NCI-H2029 treated with DMSO at 0.1 percent for 48 hours (cell line): ENCODE results near the gene SIK3.

ENCODE experiments used
- DNase-seq: peaks from one replicate; lab custom pipeline; 2025; lab: John Stamatoyannopoulos, UW

The SIK3 gene

DNA sequence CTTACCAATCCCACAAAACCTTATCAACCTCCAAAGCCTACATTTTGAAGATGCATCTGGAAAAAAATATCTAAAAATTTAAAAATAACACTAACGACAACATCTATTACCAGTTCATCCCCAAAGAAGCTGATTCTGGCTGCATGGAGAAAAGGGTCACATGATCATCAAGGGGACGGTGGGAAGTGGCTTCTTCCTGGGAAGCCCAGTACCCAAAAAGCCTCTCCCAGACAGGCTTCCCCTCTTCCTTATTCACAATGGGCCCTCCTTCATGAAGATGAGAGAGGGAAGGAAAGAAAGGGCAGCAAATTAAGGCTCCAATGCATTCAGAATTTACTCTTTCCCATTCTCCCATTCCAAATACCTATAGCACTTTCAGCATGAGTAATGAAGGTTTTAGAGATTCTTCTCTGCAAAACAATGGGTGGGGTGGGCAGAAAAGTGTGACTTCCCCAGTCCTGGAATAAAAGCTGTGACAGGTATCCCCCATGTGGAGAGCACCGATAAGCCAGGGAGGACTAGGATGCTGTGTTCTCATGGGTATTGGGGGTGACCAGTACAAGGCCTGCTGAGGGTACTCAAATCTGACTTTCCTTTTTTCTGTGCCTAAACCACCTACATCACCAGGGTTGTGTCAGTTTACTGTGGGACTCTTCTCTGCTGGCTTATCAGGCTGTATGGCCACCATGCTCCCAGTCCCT lies 88.2 kb downstream of the SIK3 start:
- DNase-seq = no peak

DNA sequence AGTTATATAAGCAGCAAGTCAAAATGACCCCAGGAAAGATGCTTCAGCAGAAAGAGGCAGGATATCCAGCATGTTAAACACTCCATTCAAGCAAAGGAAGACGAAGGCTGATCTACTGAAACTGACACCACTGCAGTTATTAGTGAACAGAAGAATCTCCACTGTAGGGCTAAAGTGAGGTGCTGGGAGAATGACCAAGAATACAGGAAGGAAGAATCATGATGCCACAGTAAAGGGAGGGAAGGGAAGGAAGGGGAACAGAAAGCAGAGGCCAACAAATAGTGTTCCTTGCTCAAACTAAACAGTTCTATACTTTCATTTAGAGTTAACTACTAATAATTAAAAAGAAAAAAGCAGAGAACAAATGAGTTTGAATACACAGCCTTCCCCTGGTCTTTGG lies 92.5 kb downstream of the SIK3 start:
- no peak for DNase-seq

DNA sequence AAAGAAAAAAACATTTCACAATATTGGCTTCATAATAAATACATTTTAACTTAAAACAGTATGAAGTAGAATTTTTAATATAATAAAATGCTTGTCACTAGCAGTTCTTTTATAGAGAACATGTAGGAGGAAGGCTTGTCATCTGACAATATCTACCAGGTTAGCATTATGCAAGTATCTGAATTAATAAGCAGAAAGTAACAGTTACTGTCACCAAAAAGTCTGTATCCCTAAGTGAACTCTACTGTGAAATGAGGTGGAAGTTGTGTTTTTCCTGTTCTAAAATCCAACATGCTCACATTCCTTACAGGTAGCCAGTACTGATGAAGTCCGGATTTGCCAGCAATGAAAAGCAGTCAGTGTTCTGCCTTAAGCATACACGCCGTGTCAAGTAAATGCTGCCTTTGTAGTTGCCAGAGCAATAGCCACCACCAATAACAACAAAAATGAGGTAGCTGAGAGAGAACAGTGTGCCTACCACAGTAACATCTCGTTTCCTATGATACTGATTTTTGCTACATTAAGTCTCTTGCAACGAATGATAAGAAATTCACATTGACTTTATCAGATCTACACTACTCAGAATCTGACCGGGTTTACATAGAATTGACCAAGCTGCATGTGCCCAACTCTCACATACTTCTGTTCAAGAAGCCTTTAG lies 95.5 kb downstream of the SIK3 start:
- no peak for DNase-seq

DNA sequence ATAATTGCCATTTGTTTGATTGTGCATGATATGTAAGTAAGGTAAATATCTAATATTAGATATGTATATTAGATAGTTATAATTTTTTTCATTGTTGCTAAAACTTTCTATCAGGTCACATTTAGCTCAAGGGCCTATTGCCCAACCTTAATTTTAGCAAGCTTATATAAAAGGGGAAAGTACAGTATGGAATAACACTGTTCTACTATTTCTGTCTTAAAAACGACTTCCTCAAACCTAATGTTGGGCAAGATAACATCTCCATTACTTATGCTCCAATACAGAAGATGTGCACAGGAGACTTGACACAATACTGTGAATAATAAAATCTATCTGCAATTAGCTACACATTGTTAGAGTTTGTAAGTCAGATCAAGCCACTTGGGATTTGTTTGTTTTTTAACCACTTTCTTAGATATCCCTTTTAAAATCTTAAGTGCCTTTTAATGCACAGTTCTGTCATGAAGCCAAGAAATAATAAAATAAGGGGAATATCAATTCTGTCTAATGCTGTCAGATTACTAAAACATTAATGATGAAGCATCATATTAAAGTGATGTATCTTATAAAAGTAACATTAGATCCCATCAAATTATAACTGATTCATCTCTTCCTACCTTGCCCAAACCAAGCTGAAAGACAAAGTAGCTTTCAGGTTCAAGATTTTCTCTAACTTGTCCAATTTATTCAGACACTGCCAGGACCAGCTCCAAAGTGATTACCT lies 98.1 kb downstream of the SIK3 start:
- DNase-seq = no peak

DNA sequence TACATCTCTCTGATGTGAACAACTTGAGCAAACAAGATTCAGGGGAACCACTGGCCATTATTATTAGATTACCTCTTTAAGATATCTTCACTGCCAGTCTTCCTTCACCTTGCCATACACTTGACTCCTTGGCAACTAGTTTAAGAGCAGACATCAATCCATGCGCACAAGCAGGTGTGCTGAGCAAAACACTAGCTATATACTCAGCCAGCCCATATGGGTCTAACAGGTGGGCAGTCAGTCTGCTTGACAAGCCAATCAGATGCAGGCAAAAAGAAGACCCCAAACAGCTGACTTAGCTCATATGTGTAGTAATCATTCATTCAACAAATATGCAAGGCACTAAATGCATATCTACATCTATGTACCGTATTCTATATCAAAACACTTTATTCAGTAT lies 101.2 kb downstream of the SIK3 start:
- no peak for DNase-seq

DNA sequence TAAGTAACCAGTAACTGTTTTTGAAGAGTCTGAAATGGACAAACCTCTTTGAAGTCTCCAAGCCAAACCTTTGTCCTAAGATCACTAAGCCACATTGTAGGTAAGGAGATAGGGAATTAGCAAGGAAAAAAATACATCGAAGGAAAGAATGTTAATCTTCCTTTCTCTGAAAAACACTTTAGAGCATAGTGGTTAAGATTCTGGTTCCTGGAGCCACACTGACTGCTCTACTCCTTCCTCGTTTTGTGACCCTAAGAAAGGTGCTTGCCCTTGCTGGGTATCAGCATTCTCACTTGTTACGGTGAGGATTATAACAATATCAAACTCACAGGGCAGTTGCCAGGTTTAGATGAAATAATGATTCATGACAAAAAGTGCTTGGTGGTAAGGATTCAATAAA lies 104.0 kb downstream of the SIK3 start:
- no peak for DNase-seq

DNA sequence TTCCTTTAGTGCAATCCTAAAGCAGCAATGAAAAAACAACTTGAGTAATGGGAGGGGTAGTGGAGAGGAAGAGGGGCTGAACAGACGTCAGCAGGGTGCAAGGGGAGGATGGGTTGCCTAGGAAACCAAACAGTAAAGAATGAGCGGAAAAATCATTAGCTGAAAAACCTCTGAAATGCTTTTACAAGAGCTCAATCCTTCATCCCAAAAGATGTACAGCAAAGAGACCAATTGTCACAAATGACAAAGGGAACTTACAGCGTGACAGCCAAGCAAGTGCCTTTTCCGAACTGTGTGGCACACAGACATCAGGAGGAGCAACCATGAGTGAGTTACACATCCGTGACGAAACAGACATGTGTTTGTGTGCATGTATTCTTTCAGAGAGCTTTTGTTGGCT lies 104.6 kb downstream of the SIK3 start:
- no peak for DNase-seq

DNA sequence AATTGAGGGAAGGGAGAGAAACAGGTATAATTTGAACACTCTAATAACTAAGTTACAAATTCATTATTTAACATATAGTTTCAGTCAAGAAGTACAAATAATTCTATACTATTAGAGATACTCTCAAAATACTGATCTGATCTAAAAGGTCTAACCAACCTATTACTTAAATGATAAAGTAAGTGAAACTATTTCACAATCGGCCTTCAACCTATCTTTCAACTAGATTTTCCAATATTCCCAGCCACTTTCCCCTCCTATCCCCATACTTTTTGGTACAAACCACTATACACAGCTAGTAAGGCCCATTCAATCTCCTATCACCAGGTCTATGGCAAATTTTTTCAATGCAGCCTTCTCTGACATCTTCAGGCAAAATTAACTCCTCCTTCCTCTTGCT lies 106.7 kb downstream of the SIK3 start:
- no peak for DNase-seq

DNA sequence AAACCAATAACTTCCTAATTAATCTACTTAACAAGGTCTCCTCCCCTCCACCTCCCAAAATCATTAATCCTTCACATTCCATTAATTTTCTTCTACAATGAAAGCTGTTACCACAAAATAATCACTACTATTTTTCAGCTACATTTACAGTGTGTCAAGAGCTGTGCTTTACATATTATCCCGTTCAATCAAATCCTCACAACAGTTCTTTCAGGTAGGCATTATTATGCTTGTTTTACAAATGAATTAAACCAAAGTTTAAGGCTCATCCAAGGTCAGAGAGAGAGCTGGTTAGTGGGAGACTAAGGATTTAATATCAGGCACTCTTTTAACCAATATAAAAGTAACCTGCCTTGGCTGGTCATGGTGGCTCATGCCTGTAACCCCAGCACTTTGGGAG lies 107.4 kb downstream of the SIK3 start:
- DNase-seq = no peak

DNA sequence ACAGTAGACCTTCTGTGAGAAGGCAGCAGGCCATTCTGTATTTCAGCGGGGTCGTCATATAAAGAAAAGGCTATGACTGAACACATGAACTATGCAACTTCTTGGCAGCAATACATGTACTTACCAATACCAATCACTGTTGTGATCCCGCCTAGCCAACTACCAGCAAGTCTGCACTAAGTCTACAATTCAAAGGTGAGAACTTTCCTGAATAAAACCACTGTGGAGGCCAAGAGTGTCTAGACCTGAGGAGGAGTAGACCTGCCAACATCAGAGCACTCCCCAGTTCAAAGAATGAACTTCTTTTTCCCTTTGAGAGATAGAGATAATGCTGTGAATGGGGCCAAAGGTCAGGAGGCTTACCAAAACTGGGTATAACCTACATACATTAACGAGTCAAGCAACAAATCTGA lies 108.2 kb downstream of the SIK3 start:
- DNase-seq = no peak

DNA sequence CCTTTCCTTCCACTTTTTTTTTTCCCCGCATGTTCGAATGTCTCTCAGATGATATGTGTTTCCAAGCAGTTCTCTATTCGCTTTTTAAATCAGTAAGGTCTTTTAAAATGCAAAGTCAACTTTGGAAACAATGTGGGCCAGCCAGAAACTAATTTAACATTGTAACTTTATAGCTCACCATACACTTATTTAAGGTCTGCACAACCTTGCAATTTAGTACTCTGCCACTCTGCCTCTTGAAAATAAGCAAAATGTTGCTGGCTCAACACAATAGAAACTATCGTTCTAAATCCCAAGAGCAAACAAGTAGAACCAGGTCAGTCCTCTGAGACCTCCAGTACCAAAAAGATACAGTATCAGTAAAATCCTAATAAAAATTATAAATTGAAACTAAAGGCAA lies 109.0 kb downstream of the SIK3 start:
- no peak for DNase-seq

DNA sequence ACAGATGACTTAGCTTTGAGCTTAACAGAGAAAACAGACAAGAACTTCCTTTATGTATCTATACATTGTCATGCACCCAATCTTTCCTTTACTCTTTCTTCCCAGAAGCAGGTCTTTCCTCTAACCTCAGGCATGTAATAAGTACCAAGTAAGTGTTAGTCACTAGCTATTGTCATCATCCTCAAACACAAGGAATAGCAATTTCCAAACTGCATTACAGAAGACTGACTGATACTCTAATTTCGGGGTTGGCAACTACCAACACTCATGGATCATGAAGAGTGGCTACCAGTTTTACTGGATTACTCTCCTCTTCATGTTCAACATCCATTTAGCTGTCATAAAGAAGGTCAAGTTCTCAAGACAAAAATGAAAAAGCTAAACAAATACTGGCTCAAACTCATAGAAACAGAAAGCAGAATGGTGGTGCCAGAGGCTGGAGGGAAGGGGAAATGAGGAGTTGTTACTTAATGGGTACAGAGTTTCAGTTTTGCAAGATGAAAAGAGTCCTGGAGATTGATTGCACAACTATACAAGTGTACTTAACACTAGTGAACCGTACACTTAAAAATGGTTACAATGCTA lies 111.6 kb downstream of the SIK3 start:
- DNase-seq = peak; percentile 12

DNA sequence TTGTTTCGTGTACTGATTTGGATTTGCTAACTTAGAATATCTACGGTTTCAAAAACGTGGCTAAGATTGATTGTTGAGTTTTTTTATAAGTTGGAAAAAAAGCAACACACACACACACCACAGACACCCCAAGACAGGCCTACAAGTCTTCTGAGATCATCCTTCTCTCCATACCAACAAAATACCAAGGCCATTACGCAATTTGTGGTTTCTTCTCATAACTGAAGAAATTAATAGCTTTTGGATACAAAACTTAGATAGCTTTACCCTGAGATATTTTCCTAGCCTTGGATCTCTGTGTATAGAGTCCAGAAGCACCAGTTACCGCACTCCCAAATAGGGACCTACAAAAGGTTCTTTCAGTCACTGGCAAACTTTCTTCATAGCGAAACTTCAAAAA lies 113.6 kb downstream of the SIK3 start:
- DNase-seq = no peak

DNA sequence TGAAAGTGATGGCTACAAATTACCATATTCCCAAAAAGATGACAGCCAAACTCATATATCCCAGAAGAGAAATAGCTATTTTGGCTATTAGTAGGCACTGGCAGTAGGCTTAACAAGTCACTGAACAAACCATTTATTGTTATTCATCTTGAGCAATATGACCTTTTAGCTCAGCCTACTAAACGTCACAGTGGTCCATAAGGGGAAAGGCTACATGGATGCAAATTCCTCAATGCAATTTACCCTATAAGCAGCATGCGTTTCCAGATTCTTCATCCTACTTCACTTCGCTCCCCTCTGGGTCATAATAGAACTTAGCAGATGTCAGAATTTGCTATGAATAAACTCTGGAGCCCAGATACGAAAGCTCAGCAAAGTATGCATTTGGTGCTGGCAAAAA lies 114.0 kb downstream of the SIK3 start:
- DNase-seq = no peak

DNA sequence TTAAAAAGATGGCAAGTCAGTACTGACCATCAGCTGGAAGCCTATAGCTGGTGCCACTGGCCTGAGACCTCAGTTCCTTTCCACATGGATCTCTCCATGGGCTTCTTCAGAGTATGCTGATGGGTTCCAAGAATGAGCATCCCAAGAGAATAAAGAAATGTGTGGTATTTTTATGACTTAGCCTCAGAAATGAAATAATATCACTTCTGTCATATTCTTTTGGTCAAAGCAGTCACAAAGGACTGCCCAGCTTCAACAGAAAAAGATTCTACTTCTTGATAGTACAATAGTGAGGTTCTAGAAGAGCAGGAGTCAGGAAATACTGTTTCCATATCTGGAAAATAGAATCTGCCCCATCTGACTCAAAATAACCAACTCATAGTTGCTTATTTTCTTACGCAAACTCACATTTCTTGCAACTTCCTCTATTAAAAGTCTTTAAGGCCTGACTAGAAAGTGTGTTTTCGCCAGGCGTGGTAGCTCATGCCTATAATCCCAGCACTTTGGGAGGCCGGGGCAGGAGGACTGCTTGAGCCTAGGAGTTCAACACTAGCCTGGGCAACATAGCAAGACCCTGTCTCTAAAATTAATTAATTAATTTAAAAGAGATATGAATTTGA lies 116.9 kb downstream of the SIK3 start:
- DNase-seq = no peak

DNA sequence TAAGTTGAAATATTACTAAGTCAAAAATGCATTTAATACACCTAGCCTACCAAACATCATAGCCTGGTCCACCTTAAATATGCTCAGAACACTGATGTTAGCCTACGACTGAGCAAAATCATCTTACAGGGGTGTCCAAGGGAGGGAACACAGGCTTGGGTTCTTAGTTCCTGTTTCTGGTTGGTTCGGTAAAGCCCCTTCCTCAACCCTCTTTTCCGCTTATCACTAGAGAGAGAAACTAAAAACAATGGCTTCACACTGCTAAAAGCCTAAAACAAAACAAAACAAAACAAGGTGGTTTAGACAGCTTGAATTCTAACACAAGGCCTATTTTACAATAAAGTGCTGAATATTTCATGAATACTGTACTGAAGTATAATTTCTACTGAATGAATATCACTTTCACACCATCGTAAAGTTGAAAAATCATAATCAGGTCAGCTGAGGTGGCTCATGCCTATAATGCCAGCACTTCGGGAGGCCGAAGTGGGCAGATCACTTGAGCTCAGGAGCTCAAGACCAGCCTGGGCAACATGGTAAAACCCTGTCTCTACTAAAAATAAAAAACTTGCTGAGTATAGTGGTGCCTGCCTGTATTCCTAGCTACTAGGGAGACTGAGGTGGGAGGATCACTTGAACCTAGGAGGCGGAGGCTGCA lies 118.0 kb downstream of the SIK3 start:
- no peak for DNase-seq

DNA sequence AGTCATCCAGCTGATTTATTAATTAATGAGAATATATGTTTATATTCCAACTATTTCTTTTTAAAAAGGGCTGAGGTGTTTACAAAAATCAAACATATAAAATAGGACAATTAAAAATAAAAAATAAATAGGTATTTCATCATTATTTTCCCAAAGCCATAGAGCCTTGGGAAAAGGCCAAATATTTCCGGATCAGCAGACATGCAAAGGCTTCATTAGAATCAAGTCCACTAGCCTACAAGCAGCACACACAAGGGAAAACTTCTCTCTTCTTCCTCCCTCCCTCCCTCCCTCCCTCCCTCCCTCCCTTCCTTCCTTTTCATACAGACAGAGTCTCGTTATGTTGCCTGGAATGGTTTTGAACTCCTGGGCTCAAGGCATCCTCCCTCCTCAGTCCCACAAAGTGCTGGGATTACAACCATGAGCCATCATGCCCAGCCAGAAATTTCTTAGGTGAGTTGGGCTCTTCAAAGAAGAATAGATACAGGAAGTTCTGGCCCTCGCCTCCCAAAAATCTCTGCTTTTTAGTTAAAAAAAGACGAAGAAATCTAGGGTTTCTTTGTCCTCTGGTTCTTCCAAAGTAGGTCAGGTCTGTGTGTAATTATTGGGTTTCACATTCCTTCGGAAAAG lies 121.2 kb downstream of the SIK3 start:
- DNase-seq = no peak

DNA sequence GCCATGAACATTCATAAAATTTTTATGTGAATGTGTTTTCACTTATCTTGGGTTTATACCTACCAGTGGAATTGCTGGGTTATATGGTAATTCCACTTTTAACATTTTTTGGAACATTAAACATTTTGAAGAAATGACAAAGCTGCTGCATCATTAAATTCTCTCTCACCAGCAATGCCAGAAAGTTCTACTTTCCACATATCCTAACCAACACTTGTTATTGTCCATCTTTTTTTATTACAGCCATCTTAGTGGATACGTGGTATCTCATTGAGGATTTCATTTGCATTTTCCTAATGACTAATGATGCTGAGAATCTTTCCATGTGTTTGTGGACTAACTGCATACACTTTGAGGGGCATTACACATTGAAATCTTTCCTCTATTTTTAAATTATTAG lies 122.6 kb downstream of the SIK3 start:
- no peak for DNase-seq

DNA sequence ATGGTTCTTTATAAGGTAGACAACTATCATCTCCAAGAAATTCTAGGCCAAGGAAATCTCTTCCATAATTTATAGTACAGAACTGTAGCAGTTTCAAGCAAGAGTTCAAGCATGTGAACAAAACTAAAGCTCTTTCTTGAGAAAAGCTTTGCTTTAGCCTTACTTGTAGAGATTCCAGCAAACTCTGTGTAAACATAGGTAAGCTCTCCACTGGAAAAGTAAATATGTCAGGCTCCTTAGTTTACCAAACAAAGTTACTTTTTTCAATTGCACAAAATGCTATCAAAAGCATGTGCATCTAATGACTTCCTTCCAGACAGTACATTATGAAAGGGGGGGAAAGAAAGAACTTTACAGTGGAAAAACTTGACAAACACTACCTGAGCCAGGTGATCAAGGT lies 125.0 kb downstream of the SIK3 start:
- no peak for DNase-seq

DNA sequence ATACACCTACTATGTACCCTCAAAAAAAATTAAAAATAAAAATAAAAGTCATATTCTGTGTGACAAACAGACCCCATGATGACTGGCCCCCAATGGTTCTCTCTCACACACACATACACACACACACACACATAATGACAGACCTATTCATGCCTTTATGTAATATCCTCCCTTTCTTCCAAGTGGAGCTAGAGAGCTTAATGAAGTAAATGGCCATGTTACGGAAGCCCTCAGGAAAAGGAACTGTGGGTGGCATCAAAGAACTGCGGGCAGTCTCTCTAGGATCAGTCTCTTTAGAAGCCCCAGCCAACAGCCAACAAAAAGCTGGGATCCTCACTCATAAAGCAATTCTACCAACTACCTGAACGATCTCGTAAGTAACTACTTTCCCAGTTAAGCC lies 125.5 kb downstream of the SIK3 start:
- no peak for DNase-seq

DNA sequence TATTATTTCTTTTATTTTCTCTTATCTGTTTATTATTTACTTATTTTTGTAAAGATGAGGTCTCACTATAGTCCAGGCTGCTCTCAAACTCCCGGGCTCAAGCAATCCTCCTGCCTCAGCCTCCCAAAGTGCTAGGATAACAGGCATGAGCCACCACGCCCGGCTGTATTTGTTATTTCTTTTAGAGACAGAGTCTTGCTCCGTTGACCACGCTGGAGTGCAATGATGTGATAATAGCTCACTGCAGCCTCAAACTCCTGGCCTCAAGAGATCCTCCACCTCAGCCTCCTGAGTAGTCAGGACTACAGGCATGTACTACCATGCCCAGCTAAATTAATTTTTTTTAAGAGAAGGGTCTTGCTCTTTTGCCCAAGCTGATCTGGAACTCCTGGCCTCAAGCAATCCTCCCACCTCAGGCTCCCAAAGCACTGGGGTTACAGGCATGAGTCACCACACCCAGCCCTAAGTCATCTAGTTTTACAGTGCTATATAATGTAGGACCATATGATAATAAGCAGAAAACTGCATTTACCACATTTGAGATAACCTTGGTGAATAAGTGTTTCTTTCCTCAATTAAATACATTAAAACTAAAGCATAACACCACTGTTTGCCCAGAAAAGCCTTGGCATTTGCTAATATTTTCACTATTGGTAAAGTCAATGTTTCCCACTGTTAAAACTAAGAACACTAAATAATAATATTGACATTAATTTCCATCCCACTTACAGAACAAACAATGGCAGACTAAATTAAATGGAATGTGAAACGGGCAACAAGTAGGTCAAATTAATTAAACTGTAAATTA lies 127.5 kb downstream of the SIK3 start:
- no peak for DNase-seq
